Measurements from ENCODE around the gene SAMSN1.

DNA sequence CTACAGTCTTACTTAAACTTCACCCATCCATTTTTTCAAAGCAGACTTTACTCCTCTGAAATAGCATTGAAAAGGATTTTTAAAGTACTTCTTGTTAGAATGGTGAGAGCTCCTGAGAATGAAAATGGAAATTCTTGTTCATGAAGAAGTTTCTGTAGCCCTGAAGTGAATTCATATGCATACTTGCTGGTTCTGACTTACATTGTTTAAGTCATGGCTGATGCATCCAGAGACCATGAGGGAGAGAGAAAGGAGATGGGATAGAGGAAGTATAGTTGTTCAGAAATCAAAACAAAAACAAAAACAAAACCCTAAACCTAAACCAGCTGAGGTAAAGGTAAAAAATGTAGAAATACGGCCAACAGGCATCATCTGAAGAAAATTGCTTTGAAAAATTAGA lies 27.1 kb upstream of the SAMSN1 start:
- TF ChIP-seq, protein P1, sequence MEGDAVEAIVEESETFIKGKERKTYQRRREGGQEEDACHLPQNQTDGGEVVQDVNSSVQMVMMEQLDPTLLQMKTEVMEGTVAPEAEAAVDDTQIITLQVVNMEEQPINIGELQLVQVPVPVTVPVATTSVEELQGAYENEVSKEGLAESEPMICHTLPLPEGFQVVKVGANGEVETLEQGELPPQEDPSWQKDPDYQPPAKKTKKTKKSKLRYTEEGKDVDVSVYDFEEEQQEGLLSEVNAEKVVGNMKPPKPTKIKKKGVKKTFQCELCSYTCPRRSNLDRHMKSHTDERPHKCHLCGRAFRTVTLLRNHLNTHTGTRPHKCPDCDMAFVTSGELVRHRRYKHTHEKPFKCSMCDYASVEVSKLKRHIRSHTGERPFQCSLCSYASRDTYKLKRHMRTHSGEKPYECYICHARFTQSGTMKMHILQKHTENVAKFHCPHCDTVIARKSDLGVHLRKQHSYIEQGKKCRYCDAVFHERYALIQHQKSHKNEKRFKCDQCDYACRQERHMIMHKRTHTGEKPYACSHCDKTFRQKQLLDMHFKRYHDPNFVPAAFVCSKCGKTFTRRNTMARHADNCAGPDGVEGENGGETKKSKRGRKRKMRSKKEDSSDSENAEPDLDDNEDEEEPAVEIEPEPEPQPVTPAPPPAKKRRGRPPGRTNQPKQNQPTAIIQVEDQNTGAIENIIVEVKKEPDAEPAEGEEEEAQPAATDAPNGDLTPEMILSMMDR (conservative IDR thresholded peaks at IDR 0.05), result no peak
- no peak for TF ChIP-seq ZFX (IDR thresholded peaks at IDR 0.05)

All from C4-2B (cell line).